ENCODE data around the gene WHRN. TPM values are rescaled to one million over a fixed set of nuclear protein-coding genes. Genes with fewer than 3 reads are reported as not detected.

Gene WHRN
- polyA plus RNA-seq, 1 donor from 2014 or later = 2.5 TPM

GRCh38 chr9:114481789-114482188 lies 23.5 kb downstream of the WHRN start:
- no peak for TF ChIP-seq REST (IDR thresholded peaks at IDR 0.05; ENCODE audit: borderline replicate concordance)
- no peak for TF ChIP-seq EZH2 (IDR thresholded peaks at IDR 0.05; ENCODE audit: borderline replicate concordance, insufficient read depth, low read length, poor library complexity, severe bottlenecking)
- no peak for TF ChIP-seq MXI1 (conservative IDR thresholded peaks at IDR 0.05; ENCODE audit: poor library complexity, severe bottlenecking)
- no peak for TF ChIP-seq RAD21 (conservative IDR thresholded peaks at IDR 0.05)
- no peak for TF ChIP-seq POLR2AphosphoS5 (IDR thresholded peaks at IDR 0.05)
- TF ChIP-seq SMC3 (conservative IDR thresholded peaks at IDR 0.05; ENCODE audit: poor library complexity) = no peak
- no peak for TF ChIP-seq EP300 (conservative IDR thresholded peaks at IDR 0.05; ENCODE audit: poor library complexity, severe bottlenecking)
- no peak for TF ChIP-seq TAF1 (IDR thresholded peaks at IDR 0.05; ENCODE audit: low read depth)
- no peak for TF ChIP-seq CTCF (IDR thresholded peaks at IDR 0.05; ENCODE audit: poor library complexity, severe bottlenecking)
- H3K36me3 ChIP-seq (ENCODE audit: insufficient read depth, low read length) = no peaks in the 10 kb centered on the region
- H4K20me1 ChIP-seq (ENCODE audit: insufficient read depth) = no peaks in the 10 kb centered on the region
- no peak overlapping the region for H3K4me3 ChIP-seq (ENCODE audit: low read length)
- no peak overlapping the region for H3K27ac ChIP-seq (ENCODE audit: low read length)
- no peak overlapping the region for H3K4me2 ChIP-seq (ENCODE audit: low read length)
- H3K9me3 ChIP-seq (ENCODE audit: low read length) = no peaks in the 10 kb centered on the region
- no peaks in the 10 kb centered on the region for H3K9me2 ChIP-seq (ENCODE audit: insufficient read depth, low read length)
- no peaks in the 10 kb centered on the region for H3K27me3 ChIP-seq (ENCODE audit: insufficient read depth, low read depth, low read length)
- no peaks in the 10 kb centered on the region for H3F3A ChIP-seq (ENCODE audit: insufficient read depth, low read length, poor library complexity, severe bottlenecking)
- H3K79me2 ChIP-seq (replicated peaks; ENCODE audit: insufficient read depth, low read length) = no peaks in the 10 kb centered on the region
- H2AFZ ChIP-seq (ENCODE audit: low read depth, low read length) = no peak overlapping the region
- no peak overlapping the region for H3K9ac ChIP-seq (ENCODE audit: low read length)

GRCh38 chr9:114480746-114481435 lies 24.4 kb downstream of the WHRN start:
- H3K9me3 ChIP-seq (ENCODE audit: low read length) = no peaks in the 10 kb centered on the region

More at GRCh38 chr9:114480746-114481435, 24.4 kb downstream of the WHRN start:
- Histone ChIP-seq H3K36me3 (ENCODE audit: insufficient read depth, low read length) (no peaks in the 10 kb centered on the region), H4K20me1 (ENCODE audit: insufficient read depth) (no peaks in the 10 kb centered on the region), H3K79me2 (replicated peaks; ENCODE audit: insufficient read depth, low read length) (no peaks in the 10 kb centered on the region), H2AFZ (ENCODE audit: low read depth, low read length) (no peak overlapping the region), H3K27ac (ENCODE audit: low read length) (no peak overlapping the region), H3F3A (ENCODE audit: insufficient read depth, low read length, poor library complexity, severe bottlenecking) (no peaks in the 10 kb centered on the region), H3K4me2 (ENCODE audit: low read length) (no peak overlapping the region), H3K4me3 (ENCODE audit: low read length) (no peak overlapping the region), H3K27me3 (ENCODE audit: insufficient read depth, low read depth, low read length) (no peaks in the 10 kb centered on the region), H3K9ac (ENCODE audit: low read length) (no peak overlapping the region), H3K9me2 (ENCODE audit: insufficient read depth, low read length) (no peaks in the 10 kb centered on the region)
- no peak for TF ChIP-seq MXI1 (conservative IDR thresholded peaks at IDR 0.05; ENCODE audit: poor library complexity, severe bottlenecking)
- no peak for TF ChIP-seq TAF1 (IDR thresholded peaks at IDR 0.05; ENCODE audit: low read depth)
- no peak for TF ChIP-seq POLR2AphosphoS5 (IDR thresholded peaks at IDR 0.05)
- no peak for TF ChIP-seq CTCF (IDR thresholded peaks at IDR 0.05; ENCODE audit: poor library complexity, severe bottlenecking)
- TF ChIP-seq EZH2 (IDR thresholded peaks at IDR 0.05; ENCODE audit: borderline replicate concordance, insufficient read depth, low read length, poor library complexity, severe bottlenecking) = no peak
- no peak for TF ChIP-seq RAD21 (conservative IDR thresholded peaks at IDR 0.05)
- TF ChIP-seq SMC3 (conservative IDR thresholded peaks at IDR 0.05; ENCODE audit: poor library complexity) = no peak
- no peak for TF ChIP-seq REST (IDR thresholded peaks at IDR 0.05; ENCODE audit: borderline replicate concordance)
- TF ChIP-seq EP300 (conservative IDR thresholded peaks at IDR 0.05; ENCODE audit: poor library complexity, severe bottlenecking) = no peak

All from neural cell (in vitro differentiated cells).